H1 (cell line): ENCODE measurements around the gene MMS22L.

Experiments
- ASH2L ChIP-seq: fragments of 200-600, 300-600 bp; sonication (generic); IDR thresholded peaks from one replicate; pipeline ENCODE4 v1.7.1; 2017; ENCODE audit warnings: low read length
- BRCA1 ChIP-seq: IDR thresholded peaks from 2 replicates; pipeline ENCODE4 v1.6.1; 2012; ENCODE audit warnings: low read depth, low read length, improper control_type of control experiment
- CTCF ChIP-seq, 3 experiments: IDR thresholded peaks; 1 replicate in 2 of 3; 2 replicates in 1 of 3; pipeline versions ENCODE4 v1.5.1 to v1.6.1; 2011; ENCODE audit warnings: low read length in 3 of 3, mild to moderate bottlenecking in 3 of 3, inconsistent platforms in 2 of 3, low read depth in 1 of 3, moderate library complexity in 1 of 3; ENCODE audit not compliant: insufficient read depth in 1 of 3; ENCODE audit errors: control extremely low read depth in 1 of 3
- RFX5 ChIP-seq: IDR thresholded peaks from 2 replicates; pipeline ENCODE4 v1.6.1; 2011; ENCODE audit warnings: low read depth, low read length, improper control_type of control experiment, borderline replicate concordance
- SP4 ChIP-seq: IDR thresholded peaks from 2 replicates; pipeline ENCODE4 v1.6.1; 2012; ENCODE audit warnings: low read length, inconsistent platforms
- TAF1 ChIP-seq: IDR thresholded peaks from 2 replicates; pipeline ENCODE4 v1.6.1; 2011; ENCODE audit warnings: mild to moderate bottlenecking, low read depth, low read length

- TF ChIP-seq ASH2L (no peak), TAF1 (no peak), SP4 (no peak), CTCF (IDR thresholded peaks at IDR 0.05; ENCODE audit: control extremely low read depth in 1 of 3, insufficient read depth in 1 of 3, low read depth in 1 of 3, low read length in 3 of 3) (no peak), BRCA1 (no peak), RFX5 (no peak)
Measured at GRCh38 chr6:97203343-97203742, 79.7 kb downstream of the MMS22L start.
